SHP77 (cell line): Measurements from ENCODE around the gene SON.
A peak's percentile ranks its signal among the peaks of the same experiment; 100 is the strongest.
"Not testable (repeated sequence)": the region's sequence is repeated elsewhere in the genome, so short reads cannot be mapped to it uniquely, and the experiment has no call there.

Experiments used
- DNase-seq, 2 experiments: peaks; one replicate each; lab custom pipeline; 2025; lab: John Stamatoyannopoulos, UW

SON gene

GRCh38 chr21:33542640-33543504 lies at the start of gene SON:
Gene SON (plus strand): TSS chr21:33543038. CDS start chr21:33543093, 55 bp downstream.
- peak; percentile 96 to 98 for DNase-seq

GRCh38 chr21:33493756-33494155 lies 49.1 kb upstream of the SON start:
- DNase-seq, result no peak

GRCh38 chr21:33495743-33496142 lies 47.1 kb upstream of the SON start:
- DNase-seq, result no peak

- no peak for DNase-seq
Measured at GRCh38 chr21:33496345-33496744, 46.5 kb upstream of the SON start.

GRCh38 chr21:33505833-33506232 lies 37.0 kb upstream of the SON start:
- DNase-seq, result no peak

GRCh38 chr21:33507003-33507402 lies 35.8 kb upstream of the SON start:
- not testable (repeated sequence) for DNase-seq

- DNase-seq, result no peak
Measured at GRCh38 chr21:33510826-33511225, 32.0 kb upstream of the SON start.

- no peak for DNase-seq
Measured at GRCh38 chr21:33511639-33512038, 31.2 kb upstream of the SON start.

- DNase-seq, result no peak
Measured at GRCh38 chr21:33512481-33512880, 30.4 kb upstream of the SON start.

GRCh38 chr21:33514229-33514628 lies 28.6 kb upstream of the SON start:
- no peak for DNase-seq

- no peak for DNase-seq
Measured at GRCh38 chr21:33518899-33519298, 23.9 kb upstream of the SON start.

GRCh38 chr21:33522297-33522952 lies 20.4 kb upstream of the SON start:
- no peak for DNase-seq

- no peak for DNase-seq
Measured at GRCh38 chr21:33522953-33523349, 19.9 kb upstream of the SON start.

- no peak for DNase-seq
Measured at GRCh38 chr21:33531007-33531406, 11.8 kb upstream of the SON start.

- no peak for DNase-seq
Measured at GRCh38 chr21:33537212-33537611, 5.6 kb upstream of the SON start.

GRCh38 chr21:33539616-33540015 lies 3.2 kb upstream of the SON start:
- DNase-seq, result no peak

GRCh38 chr21:33540711-33541104 lies 2.1 kb upstream of the SON start:
- DNase-seq, result no peak

GRCh38 chr21:33541105-33541711 lies 1.6 kb upstream of the SON start:
- DNase-seq, result peak in 1 of 2 experiments; percentile 25

GRCh38 chr21:33541756-33542639 lies 840 bp upstream of the SON start, which contains the start of gene GART:
Gene GART (minus strand): TSS chr21:33542117. CDS start chr21:33539315, 2,802 bp downstream.
- peak; percentile 70 to 84 for DNase-seq

GRCh38 chr21:33543505-33544129 lies 779 bp downstream of the SON start:
- peak; percentile 15 to 52 for DNase-seq

GRCh38 chr21:33544451-33545195 lies 1.8 kb downstream of the SON start:
- no peak for DNase-seq
